Measurements from ENCODE around the gene FHL2. TPM values are rescaled to one million over a fixed set of nuclear protein-coding genes. Genes with fewer than 3 reads are reported as not detected.

FHL2 gene
- polyA plus RNA-seq, 3 donors: 0.03 TPM; not detected in 1

DNA sequence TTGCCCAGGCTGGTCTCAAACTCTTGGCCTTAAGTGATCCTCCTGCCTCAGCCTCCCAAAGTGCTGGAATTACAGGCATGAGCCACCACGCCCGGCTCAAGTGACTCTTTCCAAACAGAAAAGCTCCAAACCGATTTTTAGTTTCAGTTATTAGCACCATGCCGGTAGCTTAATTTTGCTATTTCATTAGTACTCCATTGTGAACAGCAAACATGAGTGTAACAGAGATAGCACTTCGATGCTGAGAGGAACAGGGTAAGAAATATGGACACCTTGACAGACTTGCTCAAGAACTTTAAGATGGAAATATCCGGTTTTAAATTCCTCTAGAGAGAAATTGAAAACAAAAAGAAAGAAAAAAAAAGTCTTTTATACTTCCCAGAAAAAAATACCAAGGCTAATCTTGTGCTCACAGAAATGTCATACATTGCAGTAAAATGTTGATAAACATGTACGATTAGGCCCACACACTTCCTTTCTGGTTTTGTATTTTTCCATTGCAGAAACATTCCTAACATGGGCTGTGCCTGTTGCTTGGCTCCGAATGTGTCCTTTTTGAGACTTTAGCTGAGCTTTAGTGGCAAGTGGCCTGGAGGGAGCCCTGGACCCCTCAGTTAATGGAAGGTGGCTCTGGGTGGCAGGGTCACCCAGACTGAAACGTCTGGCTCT is 18.3 kb downstream of the FHL2 start:
- Mint-ChIP-seq H3K9me3 (no peaks in the 10 kb centered on the region), H3K4me3 (no peak overlapping the region), H3K27me3 (ENCODE audit: low read depth in 3 of 3) (peaks cover 1 to 4% (median 1%) of the 10 kb centered on the region in 3 donors), H3K36me3 (no peaks in the 10 kb centered on the region), H3K4me1 (peaks cover 18% of the 10 kb centered on the region), H3K27ac (peak overlapping the region in 1 of 7 donors; percentile 33)
- H3K9me3 ChIP-seq (replicated peaks in 1 of 2; ENCODE audit: control insufficient read depth in 1 of 2, insufficient read depth in 1 of 2, low read length in 2 of 2): no peaks in the 10 kb centered on the region
- intact Hi-C loops (cut with micrococcal nuclease): no loop called here
- TF ChIP-seq, protein P1, sequence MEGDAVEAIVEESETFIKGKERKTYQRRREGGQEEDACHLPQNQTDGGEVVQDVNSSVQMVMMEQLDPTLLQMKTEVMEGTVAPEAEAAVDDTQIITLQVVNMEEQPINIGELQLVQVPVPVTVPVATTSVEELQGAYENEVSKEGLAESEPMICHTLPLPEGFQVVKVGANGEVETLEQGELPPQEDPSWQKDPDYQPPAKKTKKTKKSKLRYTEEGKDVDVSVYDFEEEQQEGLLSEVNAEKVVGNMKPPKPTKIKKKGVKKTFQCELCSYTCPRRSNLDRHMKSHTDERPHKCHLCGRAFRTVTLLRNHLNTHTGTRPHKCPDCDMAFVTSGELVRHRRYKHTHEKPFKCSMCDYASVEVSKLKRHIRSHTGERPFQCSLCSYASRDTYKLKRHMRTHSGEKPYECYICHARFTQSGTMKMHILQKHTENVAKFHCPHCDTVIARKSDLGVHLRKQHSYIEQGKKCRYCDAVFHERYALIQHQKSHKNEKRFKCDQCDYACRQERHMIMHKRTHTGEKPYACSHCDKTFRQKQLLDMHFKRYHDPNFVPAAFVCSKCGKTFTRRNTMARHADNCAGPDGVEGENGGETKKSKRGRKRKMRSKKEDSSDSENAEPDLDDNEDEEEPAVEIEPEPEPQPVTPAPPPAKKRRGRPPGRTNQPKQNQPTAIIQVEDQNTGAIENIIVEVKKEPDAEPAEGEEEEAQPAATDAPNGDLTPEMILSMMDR (IDR thresholded peaks at IDR 0.05): no peak
- H3K36me3 ChIP-seq (replicated peaks in 1 of 2; ENCODE audit: control insufficient read depth in 1 of 2, insufficient read depth in 2 of 2, low read length in 2 of 2): no peaks in the 10 kb centered on the region
- no peaks in the 10 kb centered on the region for H4K20me1 ChIP-seq (ENCODE audit: insufficient read depth, low read length)
- H3K9ac ChIP-seq (ENCODE audit: insufficient read depth, low read length, poor library complexity, severe bottlenecking): no peak overlapping the region
- H2AFZ ChIP-seq (ENCODE audit: insufficient read depth, low read depth, low read length, poor library complexity, severe bottlenecking): no peak overlapping the region
- no peaks in the 10 kb centered on the region for H3K79me2 ChIP-seq (ENCODE audit: insufficient read depth, low read length)
- WGBS (ENCODE audit: insufficient coverage): 67% methylated on average over 4 of the region's 9 CpGs
- H3K27ac ChIP-seq (ENCODE audit: low read depth in 1 of 2, low read length in 2 of 2): no peak overlapping the region
- no peak overlapping the region for H3K4me2 ChIP-seq (replicated peaks; ENCODE audit: extremely low read depth, low read length, poor library complexity, severe bottlenecking)
- no peaks in the 10 kb centered on the region for H3K27me3 ChIP-seq (ENCODE audit: control insufficient read depth in 2 of 2, insufficient read depth in 2 of 2, low read length in 2 of 2)
- DNase-seq: no peak
- peaks cover 7 to 15% of the 10 kb centered on the region in 2 donors for H3K4me1 ChIP-seq (ENCODE audit: control insufficient read depth in 1 of 2, insufficient read depth in 2 of 2, low read length in 2 of 2)
- H3K4me3 ChIP-seq (replicated peaks in 1 of 3; ENCODE audit: low read depth in 2 of 3, low read length in 3 of 3): no peak overlapping the region

DNA sequence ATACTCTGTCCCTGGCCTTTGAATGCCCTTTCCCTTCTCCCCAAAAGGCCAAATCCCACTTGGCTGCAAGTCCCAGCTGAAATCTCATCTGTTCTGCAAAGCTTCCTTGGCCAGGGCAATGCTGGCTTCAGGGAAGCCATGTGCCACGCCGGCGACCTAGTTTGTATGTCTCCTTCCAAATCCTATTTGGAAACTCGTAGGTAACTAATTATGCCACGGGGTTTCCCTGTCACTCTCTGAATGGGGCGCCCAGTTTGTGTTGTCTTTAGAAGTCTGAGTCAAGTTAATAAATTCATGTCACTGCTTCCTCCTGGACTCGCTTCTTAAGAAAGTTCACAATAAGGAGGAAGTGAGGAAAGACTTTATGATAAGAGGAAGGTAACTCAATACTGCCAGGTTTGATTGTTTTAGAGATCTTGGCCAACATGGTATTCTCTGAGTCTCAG is 19.1 kb downstream of the FHL2 start:
- peak overlapping the region in 2 of 7 donors; percentile 2 to 11 for H3K27ac Mint-ChIP-seq
- H3K4me2 ChIP-seq (replicated peaks; ENCODE audit: extremely low read depth, low read length, poor library complexity, severe bottlenecking): no peak overlapping the region
- WGBS (ENCODE audit: insufficient coverage): 72% methylated on average over 5 of the region's 7 CpGs
- H3K4me3 ChIP-seq (replicated peaks in 1 of 3; ENCODE audit: low read depth in 2 of 3, low read length in 3 of 3): no peak overlapping the region
- H3K4me1 Mint-ChIP-seq: peaks cover 18% of the 10 kb centered on the region
- H4K20me1 ChIP-seq (ENCODE audit: insufficient read depth, low read length): no peaks in the 10 kb centered on the region
- H3K4me1 ChIP-seq (ENCODE audit: control insufficient read depth in 1 of 2, insufficient read depth in 2 of 2, low read length in 2 of 2): peaks cover 7 to 15% of the 10 kb centered on the region in 2 donors
- H3K79me2 ChIP-seq (ENCODE audit: insufficient read depth, low read length): no peaks in the 10 kb centered on the region
- DNase-seq: peak in 1 of 3 donors; percentile 5
- TF ChIP-seq, protein P1 (IDR thresholded peaks at IDR 0.05): no peak
- no peaks in the 10 kb centered on the region for H3K9me3 Mint-ChIP-seq
- H3K4me3 Mint-ChIP-seq: no peak overlapping the region
- no peaks in the 10 kb centered on the region for H3K27me3 ChIP-seq (ENCODE audit: control insufficient read depth in 2 of 2, insufficient read depth in 2 of 2, low read length in 2 of 2)
- peaks cover 1 to 4% (median 2%) of the 10 kb centered on the region in 3 donors for H3K27me3 Mint-ChIP-seq (ENCODE audit: low read depth in 3 of 3)
- H3K36me3 ChIP-seq (replicated peaks in 1 of 2; ENCODE audit: control insufficient read depth in 1 of 2, insufficient read depth in 2 of 2, low read length in 2 of 2): no peaks in the 10 kb centered on the region
- no peak overlapping the region for H2AFZ ChIP-seq (ENCODE audit: insufficient read depth, low read depth, low read length, poor library complexity, severe bottlenecking)
- no peaks in the 10 kb centered on the region for H3K9me3 ChIP-seq (replicated peaks in 1 of 2; ENCODE audit: control insufficient read depth in 1 of 2, insufficient read depth in 1 of 2, low read length in 2 of 2)
- no peak overlapping the region for H3K9ac ChIP-seq (ENCODE audit: insufficient read depth, low read length, poor library complexity, severe bottlenecking)
- H3K36me3 Mint-ChIP-seq: no peaks in the 10 kb centered on the region
- H3K27ac ChIP-seq (ENCODE audit: low read depth in 1 of 2, low read length in 2 of 2): no peak overlapping the region
- intact Hi-C loops (cut with micrococcal nuclease): loop anchor here (10.0 kb wide), 3 partner anchors 135 to 1205 kb away; no protein-coding TSS in a partner anchor
